ENCODE measurements around the gene ADCK1.
"Not testable (repeated sequence)": the region's sequence is repeated elsewhere in the genome, so short reads cannot be mapped to it uniquely, and the experiment has no call there.

ADCK1 gene

DNA sequence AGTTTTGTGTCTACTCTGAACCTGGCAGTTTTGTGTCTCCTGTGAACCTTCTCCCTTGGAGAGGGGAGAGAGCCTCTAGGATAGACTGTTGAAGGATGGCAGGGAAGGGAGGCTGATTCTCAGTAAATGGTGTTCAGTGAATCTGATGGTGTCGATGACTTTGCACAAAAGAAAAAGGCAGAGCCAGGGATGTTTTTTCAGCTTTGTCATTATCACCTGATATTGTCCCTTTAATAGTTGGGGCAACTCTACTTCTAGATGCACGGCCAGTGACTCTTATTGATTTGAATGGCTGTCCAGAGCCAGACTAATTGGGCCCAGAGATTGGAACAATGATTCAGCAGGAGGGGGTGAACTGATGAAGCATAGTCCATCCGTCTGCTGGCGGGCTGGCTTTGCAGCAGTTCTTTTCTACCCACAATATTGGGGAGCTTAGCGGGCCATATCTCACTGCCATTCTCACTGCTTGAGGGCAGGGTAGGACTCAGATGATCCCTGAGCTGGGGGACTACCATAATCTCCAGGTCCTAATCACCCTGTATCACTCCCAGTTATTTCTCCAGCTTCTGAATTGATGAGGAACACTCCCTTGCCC lies 93.1 kb downstream of the ADCK1 start:
- no peak for DNase-seq (ENCODE audit: low read depth in 3 of 3, low spot score in 1 of 3)

DNA sequence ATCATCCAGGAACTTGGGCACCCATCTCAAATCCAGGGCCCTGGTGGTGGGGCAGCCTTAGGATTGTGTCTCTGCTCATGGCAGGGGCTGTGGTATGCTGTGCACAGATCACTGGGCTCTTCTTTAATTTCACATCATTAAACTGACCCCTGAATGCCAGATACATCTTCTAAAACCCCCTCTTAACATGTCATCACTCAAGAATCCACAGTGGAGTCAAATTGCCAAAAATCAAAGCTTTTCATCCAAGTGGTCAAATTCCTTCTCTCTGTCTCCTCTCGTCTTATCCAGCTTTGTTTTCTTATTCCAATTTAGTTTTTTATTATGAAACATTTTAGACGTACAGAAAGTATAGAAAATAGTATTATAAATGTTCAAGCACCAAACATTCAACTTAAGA lies 97.5 kb downstream of the ADCK1 start:
- DNase-seq (ENCODE audit: low read depth in 3 of 3, low spot score in 1 of 3): no peak

DNA sequence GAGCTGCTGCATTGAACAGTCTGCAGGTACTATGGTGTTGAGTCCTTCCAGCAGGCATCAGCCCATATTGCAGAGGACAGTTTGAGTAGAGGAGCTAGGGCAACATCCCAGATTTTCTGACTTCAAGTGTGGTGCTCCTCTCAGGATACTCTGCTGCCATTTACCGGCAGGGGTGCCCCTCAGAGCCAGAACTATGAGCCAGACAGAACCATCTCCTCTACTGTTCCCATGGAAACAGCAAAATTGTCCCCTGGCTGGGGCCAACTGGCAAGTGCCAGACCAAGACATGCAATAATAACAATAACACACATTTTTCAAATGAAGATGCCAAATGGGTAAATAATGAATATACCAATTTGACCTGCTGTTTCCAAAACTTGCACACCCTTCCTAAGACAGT lies 102.9 kb downstream of the ADCK1 start:
- no peak for DNase-seq (ENCODE audit: low read depth in 3 of 3, low spot score in 1 of 3)

DNA sequence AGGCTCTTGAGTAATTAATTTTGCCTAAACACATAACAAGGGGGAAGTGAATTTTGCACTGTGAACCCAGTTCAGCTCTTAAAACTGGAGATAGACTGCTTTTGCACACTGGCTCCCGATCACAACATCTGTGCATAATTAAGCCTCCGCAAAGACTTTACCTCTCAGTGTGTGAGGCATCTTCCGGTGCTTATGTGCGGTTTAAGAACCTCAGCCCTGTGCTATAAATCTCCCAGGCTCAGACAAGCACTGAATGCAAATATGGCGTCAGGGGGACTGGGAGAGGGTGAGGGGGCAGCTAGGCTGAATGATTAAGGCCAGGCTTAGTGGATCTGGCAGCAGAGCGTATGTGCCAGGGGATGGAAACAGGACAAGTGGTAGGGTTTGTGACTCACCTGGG lies 103.3 kb downstream of the ADCK1 start:
- no peak for DNase-seq (ENCODE audit: low read depth in 3 of 3, low spot score in 1 of 3)

DNA sequence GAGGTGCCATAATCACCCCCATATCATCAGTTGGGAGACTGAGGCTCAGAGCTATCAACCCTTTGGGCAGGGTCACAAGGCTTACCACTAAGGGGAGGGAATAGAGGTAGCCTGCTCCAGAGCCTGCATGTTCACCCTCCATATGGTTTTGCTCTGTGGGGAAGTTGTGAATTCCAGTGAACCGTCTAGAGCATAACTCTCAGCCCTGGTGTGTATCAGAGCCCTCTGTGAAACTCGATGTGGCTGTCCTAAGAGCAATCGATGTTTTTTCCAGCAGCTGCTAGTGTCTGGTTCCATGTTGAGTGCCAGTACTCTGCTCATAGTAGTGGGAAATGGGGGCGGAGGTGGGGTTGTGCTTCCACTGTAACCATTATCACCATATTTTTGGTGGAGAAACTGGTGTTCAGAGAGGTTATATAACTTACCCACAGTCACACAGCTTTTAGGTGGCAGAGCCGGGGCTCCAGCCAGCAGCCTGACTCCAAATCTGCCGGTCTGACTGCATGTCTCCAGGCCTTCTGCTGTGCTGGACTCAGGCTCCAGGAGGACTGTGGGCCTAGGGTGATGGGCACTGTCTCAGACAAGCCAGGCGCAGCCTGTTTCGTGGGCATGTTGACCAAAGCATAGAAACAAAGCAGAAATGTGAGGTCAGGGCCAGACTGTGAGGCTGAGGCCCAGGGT lies 104.2 kb downstream of the ADCK1 start:
- no peak for DNase-seq (ENCODE audit: low read depth in 3 of 3, low spot score in 1 of 3)

DNA sequence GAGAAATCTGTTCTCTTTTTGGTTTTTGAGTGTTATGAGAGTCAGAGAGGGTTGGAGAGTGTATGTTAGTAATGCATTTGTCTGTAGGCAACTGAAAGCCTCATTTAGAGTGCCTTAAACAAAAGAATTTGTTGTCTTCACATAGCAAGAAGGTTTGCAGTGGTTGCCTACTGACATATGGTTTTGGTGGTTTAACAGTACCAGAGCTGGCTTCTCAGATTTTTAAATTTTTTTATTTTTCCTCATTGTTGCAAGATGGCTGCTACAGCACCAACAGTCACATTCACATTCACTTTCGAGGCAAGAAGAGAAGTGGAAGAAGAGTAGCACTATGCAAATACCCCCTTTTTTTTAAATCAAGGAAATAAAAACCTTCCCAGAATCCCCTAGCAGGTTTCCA lies 106.5 kb downstream of the ADCK1 start:
- no peak for DNase-seq (ENCODE audit: low read depth in 3 of 3, low spot score in 1 of 3)

DNA sequence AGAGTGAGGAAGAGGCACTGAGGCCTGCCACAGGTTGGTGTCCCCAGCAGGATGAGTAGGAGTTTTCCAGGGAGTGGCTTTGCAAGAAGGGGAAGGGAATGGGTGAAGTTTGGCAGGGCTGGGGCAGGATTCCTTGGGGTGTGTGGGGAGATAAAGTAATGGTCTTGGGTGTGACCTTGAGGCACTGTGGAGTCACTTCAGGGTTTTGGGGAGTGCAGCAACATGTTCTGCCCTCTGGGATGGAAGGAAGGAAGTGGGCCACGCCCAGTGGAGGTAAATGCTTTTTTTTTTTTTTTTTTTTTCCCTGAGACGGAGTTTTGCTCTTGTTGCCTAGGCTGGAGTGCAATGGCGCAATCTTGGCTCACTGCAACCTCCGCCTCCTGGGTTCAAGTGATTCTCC lies 108.9 kb downstream of the ADCK1 start:
- no peak for DNase-seq (ENCODE audit: low read depth in 3 of 3, low spot score in 1 of 3)

DNA sequence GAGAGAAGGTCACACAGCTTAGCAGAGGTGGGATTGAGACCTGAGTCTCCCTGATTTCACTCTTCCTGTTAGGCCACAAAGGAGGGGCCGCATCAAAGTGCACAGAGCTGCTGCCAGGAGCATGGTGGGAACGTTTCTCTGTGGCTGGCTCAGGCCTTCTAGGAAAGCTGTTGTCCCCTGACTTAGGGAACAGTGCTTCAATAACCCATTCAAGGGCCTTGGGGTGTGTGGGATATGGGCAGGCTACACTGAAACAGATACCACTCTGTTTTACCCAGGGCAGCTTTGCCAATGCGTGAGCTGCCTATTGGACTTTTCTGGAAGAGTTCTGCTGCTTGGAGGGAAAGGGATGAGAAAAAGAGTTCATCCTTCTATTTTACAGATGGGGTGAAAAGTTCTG lies 110.0 kb downstream of the ADCK1 start:
- no peak for DNase-seq (ENCODE audit: low read depth in 3 of 3, low spot score in 1 of 3)

DNA sequence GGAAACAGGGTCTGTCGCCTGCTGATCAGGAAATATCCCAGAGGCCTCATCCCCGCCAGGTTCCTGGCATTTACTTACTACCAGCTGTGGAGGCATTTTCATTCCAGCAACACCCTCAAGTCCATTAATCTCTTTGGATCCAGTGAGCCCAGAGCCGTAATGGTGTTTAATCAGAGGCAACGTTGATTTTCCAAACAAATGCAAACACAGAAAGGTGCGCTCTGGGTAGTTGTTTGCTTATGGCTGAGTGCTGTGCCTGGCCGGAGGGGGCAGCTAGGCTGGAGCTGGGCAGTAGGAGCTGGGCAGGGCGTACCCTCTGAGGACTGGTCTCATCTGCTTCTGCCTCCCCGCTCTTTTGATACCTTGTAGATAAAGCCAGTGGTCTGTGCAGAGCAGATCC lies 110.6 kb downstream of the ADCK1 start:
- no peak for DNase-seq (ENCODE audit: low read depth in 3 of 3, low spot score in 1 of 3)

DNA sequence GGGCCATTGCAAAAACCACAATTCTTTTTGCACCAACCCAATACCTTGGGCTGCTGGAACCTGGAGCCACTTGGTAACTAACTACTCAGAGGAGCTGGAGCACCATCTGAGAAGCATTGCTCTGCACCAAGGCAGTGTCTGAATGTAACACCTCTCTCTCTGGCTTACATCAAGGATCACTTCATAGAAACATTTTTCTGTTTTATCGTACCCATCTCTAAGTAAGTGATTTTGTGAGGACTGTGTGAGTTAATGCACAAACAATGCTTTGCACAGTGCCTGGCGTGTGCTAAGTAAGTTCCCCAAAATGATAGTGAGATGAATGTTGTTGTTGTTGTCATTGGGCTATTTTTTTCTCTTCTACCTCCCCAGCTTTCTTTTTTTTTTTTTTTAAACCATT lies 111.4 kb downstream of the ADCK1 start:
- no peak for DNase-seq (ENCODE audit: low read depth in 3 of 3, low spot score in 1 of 3)

DNA sequence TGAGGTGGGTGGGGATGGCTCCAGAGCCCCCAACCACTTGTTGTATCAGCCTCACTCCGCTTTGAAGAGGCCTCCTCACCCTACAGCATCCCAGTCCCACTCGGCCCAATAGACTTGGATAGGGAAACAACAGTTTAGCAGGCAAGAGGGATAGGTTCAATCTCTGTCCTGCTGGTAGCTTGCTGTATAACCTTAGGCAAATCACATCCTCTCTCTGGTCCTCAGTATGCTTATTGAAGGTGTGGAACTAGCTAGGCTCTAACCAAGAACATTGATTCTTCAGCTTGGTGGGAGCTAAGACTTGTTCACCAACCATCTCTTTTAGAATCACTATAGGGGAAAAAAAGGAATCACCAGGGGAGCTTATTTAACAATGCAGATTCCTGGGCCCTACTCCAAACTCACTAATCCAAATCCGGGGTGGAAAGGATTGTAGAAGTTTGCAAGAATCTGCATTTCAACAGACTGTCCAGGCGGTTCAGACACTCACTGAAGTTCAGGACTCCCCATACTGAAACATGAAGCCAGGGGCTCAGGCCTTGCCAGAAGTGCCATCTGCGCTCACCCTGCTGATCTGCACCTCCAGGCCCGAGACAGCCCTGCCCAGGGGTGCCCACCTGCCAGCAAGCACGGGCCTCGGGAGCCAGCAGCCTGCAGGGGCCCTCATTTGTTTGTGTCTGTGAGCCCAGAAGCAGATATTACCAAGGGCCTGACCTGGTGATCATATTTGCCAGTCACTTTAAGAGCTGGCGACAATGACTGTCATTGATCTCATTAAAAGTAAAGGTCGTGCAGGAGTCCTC lies 113.0 kb downstream of the ADCK1 start:
- DNase-seq (ENCODE audit: low read depth in 3 of 3, low spot score in 1 of 3): no peak

DNA sequence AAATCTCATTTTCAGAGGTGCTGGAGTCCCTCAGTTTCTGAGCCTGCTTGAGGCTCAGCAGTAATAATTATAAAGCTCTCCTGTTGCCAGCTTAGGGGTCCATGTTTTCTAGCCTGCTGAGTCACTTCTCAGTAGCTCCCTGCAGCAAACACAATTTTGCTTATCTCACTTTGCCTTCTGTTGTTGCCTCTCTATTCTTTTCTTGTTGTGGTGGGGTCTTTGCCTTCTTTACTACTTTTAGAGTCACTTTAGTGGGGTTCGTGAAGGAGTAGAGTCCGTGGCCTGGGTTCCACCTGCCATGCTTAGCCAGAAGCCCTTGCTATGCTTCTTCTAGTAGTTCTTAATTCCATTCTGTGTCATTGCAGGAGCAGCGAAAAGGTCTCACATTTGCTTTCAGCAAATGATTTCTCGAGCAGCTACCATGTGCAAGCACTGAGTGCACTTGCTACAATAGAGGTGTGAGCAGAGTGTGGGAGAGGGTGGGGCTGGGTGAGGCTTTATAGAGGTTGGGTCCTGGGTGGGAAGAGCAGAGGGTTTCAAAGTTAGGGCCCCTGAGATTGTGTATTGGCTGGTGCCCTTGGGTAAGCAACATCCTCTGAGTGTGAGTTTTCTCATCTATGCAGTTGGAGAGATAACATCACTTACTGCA lies 114.3 kb downstream of the ADCK1 start:
- no peak for DNase-seq (ENCODE audit: low read depth in 3 of 3, low spot score in 1 of 3)

DNA sequence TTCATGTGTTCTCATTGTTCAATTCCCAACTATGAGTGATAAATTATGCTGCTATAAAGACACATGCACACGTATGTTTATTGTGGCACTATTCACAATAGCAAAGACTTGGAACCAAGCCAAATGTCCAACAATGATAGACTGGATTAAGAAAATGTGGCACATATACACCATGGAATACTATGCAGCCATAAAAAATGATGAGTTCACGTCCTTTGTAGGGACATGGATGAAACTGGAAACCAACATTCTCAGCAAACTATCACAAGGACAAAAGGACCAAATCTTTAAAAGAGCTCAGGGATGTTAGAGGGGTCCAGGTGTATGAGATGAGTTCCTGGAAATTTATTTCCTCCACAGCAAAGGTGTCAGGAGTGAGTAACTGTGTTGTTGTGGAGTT lies 115.5 kb downstream of the ADCK1 start:
- DNase-seq (ENCODE audit: low read depth in 3 of 3, low spot score in 1 of 3): not testable (repeated sequence)

DNA sequence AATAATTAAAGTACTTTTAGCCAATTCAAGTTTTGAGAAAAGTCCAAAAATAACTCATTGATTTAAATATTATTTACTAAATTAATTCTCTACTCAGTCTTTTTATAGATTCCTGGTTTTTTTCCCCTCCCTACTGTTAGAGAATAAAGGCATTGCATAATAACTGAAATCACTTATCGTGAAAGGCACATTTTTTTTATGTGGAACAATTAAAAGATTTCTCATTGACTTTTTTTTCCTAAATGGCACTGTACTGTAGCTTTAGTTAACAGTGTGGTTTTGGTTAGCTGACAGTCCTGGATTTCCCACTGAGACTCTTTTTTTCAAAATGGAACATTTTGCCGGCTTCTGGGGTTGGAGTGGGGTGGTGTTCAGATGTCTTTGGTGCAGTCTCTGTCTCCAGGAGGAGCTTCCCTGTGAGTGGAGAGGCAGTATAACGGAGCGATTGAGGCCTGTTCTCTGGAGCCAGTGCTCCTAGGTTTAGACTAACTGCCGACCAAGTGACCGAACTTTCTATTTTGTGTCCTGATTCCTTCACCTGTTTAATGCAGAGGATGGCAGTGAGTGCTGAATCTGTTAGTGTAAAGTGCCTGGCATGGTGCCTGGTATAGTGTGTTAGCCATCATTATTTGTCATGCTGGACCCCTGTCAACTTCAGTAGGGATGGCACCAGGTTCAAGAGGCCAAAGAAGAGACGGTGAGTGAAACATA lies 117.7 kb downstream of the ADCK1 start:
- no peak for DNase-seq (ENCODE audit: low read depth in 3 of 3, low spot score in 1 of 3)

DNA sequence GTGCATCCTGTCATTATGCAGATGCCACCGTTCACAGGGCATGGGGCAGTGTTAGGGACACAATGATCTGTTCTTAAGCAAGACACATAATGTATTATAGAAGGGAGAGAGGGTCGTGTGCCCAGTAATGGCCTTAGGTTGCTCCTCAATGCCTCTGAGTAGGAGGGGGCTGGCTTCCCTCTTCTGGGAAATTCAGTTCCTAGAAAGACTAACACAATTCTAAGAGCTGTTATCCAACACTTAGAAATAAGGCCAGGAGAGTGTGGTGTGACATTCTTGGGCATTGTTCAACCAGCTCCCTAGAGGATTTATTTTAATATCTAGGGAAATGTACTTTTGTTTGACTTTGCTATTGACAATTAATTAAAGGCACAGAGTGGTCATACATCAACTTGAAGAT lies 118.5 kb downstream of the ADCK1 start:
- no peak for DNase-seq (ENCODE audit: low read depth in 3 of 3, low spot score in 1 of 3)

DNA sequence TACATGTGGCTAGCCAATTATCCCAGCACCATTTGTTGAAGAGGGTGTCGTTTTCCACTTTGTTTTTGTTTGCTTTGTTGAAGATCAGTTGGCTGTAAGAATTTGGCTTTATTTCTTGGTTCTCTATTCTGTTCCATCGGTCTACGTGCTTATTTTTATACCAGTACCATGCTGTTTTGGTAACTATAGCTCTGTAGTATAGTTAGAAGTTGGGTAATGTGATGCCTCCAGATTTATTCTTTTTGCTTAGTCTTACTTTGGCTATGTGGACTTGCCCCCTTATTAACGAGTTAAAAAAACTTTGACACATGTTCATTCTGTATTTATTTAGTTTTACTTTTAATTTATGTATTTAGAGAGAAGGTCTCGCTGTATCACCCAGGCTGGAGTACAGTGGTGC lies 120.4 kb downstream of the ADCK1 start:
- no peak for DNase-seq (ENCODE audit: low read depth in 3 of 3, low spot score in 1 of 3)

DNA sequence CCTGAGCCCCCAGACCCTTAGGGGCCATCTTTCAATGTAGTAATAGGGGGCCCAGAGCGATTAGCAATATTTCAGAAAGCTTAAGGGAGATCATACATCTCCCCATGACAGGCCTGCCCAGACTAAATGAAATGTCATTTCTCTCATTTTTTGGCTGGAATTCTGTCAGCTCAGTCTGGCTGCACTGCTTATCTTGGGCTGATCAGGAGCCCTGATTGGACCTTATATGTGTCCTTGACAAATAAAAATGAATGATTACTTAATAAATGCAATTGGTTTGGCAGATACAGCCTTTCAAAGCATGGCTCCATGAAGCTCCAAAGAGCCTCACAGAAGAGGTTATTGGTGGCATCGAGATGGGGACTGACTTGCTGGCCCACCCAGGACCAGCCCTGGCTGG lies 121.9 kb downstream of the ADCK1 start:
- no peak for DNase-seq (ENCODE audit: low read depth in 3 of 3, low spot score in 1 of 3)

DNA sequence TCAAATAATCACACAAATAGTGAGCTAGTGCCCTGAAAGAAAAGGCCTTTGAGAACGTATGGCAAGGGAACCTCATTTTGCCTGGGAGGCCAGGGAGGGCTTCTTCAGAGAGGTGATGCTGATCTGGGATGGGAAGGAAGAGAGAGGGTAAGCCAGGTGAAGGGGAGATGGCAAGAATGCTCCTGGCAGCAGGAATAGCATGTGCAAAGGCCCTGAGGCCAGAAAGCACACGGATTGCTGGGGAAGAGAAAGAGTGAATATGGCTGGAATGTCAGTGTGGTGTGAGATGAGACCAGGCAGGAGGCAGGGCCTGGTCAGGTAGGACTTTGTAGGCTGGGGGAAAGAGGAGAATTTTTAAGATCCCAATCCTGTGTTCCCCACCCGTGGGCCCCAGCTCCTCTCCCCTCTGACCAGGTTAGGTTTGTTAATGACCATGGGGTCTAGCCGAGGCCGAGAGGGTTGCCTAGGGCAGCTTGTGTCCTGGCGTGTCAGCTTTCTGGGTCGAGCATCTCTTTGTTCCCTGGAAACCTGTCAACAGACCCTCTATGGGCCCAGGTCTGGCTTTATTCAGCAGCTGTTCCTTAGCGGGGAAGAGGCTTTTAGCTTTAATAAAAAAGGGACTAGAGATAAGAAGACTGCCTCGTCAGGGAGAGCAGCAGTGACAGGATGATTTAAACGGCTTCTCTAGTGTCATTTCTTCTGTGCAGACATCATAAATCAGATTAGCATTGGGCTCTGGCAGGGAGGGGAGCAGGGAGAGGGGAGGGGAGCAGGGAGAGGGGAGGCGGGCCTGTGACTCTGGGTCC lies 123.4 kb downstream of the ADCK1 start:
- DNase-seq (ENCODE audit: low read depth in 3 of 3, low spot score in 1 of 3): no peak

DNA sequence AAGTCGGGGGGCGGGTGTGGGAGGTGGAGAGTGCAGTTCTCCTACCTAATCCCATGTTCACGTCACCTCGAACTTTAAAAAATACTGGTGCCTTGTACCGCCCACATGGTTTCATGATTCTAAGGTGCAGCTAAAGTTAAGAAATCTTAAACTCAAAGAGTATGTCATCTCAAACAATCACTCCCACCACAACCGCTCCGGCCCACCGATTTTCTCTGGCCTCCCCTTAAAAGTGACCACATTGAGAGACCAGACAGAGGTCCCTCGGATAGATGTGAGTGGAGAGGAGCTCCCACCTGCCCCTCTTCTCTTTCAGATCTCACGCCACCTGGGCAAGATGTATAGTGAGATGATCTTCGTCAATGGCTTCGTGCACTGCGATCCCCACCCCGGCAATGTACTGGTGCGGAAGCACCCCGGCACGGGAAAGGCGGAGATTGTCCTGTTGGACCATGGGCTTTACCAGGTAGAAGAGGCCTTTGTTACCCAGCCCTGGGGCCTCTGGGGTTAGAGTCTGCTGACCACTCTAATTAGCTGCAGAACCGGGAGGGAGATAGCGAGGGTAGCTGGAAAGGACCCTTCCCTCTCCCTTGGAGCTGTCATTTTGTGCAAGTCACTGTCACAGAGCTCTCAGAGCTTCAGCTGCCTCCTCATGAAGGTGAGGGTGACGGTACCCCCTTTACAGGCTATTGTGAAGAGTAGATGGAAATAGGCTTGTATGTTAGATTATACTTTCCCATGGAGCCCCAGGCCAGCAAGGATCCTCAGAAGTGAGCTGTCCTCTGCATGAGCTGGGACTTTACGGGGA lies 124.4 kb downstream of the ADCK1 start:
- no peak for DNase-seq (ENCODE audit: low read depth in 3 of 3, low spot score in 1 of 3)

DNA sequence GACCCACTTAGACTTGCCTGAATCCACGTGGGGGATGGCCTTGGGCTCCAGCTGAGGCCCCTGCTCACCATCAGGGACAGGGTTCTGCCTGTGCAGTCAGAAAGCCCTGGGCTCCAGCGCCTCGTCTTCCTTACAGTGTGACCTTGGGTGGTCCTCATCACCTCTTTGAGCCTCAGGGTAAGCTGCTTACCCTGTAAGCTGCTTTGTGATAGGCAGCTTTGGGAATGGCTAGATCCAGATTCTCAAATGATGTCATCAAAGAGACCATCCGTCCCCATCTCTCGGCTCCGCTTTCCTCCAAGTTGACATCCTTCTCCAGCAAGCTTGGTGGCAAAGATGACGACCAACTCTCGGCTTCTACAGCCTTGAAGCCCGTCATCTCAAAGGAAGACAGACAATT lies 127.0 kb downstream of the ADCK1 start:
- no peak for DNase-seq (ENCODE audit: low read depth in 3 of 3, low spot score in 1 of 3)

All from stimulated activated CD4-positive, alpha-beta T cell treated with anti-CD3 and anti-CD28 coated beads, TNF-alpha, amount 100 ng/mL, for 1 hour (primary cell).